Uterus (tissue), 4 donors: ENCODE results near the gene TMEM89. TPM values are rescaled to one million over a fixed set of nuclear protein-coding genes. Genes with fewer than 3 reads are reported as not detected.

Experiments used
- DNase-seq, 2 donors: peaks; one replicate each; pipeline ENCODE4 v3.0.0-alpha.2; 2019 to 2020
- H3K27ac ChIP-seq, 2 donors: fragments of 200-600 bp; sonication (generic); 1 replicate in 1 of 2; 2 replicates in 1 of 2; pipeline ENCODE4 v1.5.1; 2016 to 2018
- H3K27me3 ChIP-seq, 2 donors: fragments of 200-600 bp; sonication (generic); one replicate each; pipeline ENCODE4 v1.5.1; 2018 to 2019; ENCODE audit warnings: control low read depth in 1 of 2
- H3K36me3 ChIP-seq, 2 donors: fragments of 200-600 bp; sonication (generic); one replicate each; pipeline ENCODE4 v1.5.1; 2019; ENCODE audit warnings: control low read depth in 1 of 2
- H3K4me1 ChIP-seq, 2 donors: fragments of 200-600 bp; sonication (generic); one replicate each; pipeline ENCODE4 v1.5.1; 2018 to 2019; ENCODE audit warnings: control low read depth in 1 of 2
- H3K4me3 ChIP-seq, 2 donors: fragments of 200-600 bp; sonication (generic); 1 replicate in 1 of 2; 2 replicates in 1 of 2; pipeline ENCODE4 v1.5.1; 2018 to 2019; ENCODE audit warnings: mild to moderate bottlenecking in 1 of 2
- H3K9me3 ChIP-seq, 2 donors: fragments of 200-600 bp; sonication (generic); one replicate each; pipeline ENCODE4 v1.5.1; 2019; ENCODE audit warnings: control low read depth in 1 of 2
- POLR2A ChIP-seq, 2 donors: fragments of 450-650 bp; IDR thresholded peaks; one replicate each; pipeline ENCODE4 v1.6.1; 2016; ENCODE audit warnings: antibody characterized with exemption in 2 of 2, mild to moderate bottlenecking in 1 of 2, moderate library complexity in 1 of 2
- intact Hi-C: fragments of 100-400 bp; cut with DNase I; formaldehyde crosslinking; loops from one replicate; pipeline ENCODE4 v1.15.1; 2023; ENCODE audit warnings: low total_unique reads
- total RNA-seq, 4 donors: library from RNA; depleted of rRNA in 3 of 4; stranded (reverse); fragments of >200 nt in 3 of 4; gene quantifications; one replicate each; pipeline versions ENCODE4 v1.1.0 to v1.2.4, GENCODE V29; 2014 to 2023
- TF ChIP-seq, protein P1 (sequence below), 4 experiments: fragments of 200-600 bp in 2 of 4; fragments of 450-650 bp in 2 of 4; sonication (generic) in 2 of 4; IDR thresholded peaks; one replicate each; pipeline ENCODE4 v1.5.1; 2016 to 2019; ENCODE audit warnings: antibody characterized with exemption in 4 of 4, mild to moderate bottlenecking in 2 of 4, moderate library complexity in 1 of 4
- donor health status: DM: yes; HTN: yes; CAD: no.

The TMEM89 gene
- total RNA-seq, 4 donors from 2014 or later, result not detected

DNA sequence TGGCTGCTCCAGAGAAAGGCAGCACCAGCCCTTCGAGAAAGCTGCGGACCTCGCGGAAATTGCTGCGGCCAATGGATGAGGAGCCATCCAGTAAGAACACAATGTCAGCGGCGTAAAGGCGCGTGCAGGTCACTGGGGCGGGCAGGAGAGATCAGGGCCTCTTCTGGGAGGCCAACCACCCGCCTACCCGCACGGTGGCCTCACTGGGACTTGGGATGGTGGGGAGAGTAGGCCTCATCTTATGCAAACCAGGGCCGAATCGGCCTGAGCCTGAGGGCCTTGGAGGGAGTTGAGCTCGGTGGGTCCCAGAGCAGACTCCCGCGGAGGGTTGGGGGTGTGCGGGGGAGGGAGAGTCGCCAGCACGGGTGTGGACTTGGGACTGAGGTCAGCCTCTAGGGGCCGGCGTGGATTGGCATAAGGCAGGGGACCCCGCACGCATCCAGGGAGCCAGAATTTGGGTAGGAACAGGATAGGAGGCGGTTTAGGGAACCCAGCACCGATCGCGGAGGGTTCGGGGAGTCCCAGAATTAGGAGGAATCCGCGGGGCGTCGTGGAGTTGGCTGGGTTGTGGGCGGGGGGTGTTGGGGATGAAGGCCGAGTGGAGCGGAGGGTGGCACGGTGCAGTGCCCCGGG lies 27.0 kb downstream of the TMEM89 start:
- TF ChIP-seq POLR2A (IDR thresholded peaks at IDR 0.05), result no peak
- TF ChIP-seq, protein P1, sequence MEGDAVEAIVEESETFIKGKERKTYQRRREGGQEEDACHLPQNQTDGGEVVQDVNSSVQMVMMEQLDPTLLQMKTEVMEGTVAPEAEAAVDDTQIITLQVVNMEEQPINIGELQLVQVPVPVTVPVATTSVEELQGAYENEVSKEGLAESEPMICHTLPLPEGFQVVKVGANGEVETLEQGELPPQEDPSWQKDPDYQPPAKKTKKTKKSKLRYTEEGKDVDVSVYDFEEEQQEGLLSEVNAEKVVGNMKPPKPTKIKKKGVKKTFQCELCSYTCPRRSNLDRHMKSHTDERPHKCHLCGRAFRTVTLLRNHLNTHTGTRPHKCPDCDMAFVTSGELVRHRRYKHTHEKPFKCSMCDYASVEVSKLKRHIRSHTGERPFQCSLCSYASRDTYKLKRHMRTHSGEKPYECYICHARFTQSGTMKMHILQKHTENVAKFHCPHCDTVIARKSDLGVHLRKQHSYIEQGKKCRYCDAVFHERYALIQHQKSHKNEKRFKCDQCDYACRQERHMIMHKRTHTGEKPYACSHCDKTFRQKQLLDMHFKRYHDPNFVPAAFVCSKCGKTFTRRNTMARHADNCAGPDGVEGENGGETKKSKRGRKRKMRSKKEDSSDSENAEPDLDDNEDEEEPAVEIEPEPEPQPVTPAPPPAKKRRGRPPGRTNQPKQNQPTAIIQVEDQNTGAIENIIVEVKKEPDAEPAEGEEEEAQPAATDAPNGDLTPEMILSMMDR (IDR thresholded peaks at IDR 0.05), result no peak
- DNase-seq, result no peak
- H3K4me3 ChIP-seq, result peak overlapping the region; percentile 29 to 49
- H3K4me1 ChIP-seq, result peaks cover 6 to 32% of the 10 kb centered on the region in 2 donors
- no peaks in the 10 kb centered on the region for H3K36me3 ChIP-seq
- peak overlapping the region; percentile 81 to 98 for H3K27ac ChIP-seq
- H3K9me3 ChIP-seq, result no peaks in the 10 kb centered on the region
- intact Hi-C loops, result no loop called here
- H3K27me3 ChIP-seq, result no peaks in the 10 kb centered on the region

DNA sequence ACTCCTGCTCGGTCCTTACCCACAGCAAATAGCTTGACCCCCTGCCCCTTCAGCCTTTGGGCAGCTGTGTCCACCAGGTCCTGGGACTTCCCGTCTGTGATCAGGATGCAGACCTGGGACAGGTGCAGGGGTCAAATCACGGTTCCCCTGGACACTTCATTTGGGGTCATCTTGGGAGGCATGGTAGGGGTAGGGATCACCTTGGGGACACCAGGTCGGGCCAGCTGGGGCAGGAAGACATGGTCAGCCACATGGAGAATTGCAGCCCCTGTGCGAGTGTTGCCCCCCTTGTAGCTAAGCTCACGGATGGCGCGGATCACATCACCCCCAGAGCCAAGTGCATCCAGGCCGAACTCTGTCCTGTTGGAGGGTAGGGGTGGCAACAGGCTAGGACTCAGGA lies 28.2 kb downstream of the TMEM89 start:
- TF ChIP-seq, protein P1 (IDR thresholded peaks at IDR 0.05), result no peak
- no peak for TF ChIP-seq POLR2A (IDR thresholded peaks at IDR 0.05)
- no peaks in the 10 kb centered on the region for H3K36me3 ChIP-seq
- no peaks in the 10 kb centered on the region for H3K9me3 ChIP-seq
- H3K27me3 ChIP-seq, result no peaks in the 10 kb centered on the region
- intact Hi-C loops, result no loop called here
- H3K4me1 ChIP-seq, result peaks cover 0 to 24% of the 10 kb centered on the region in 2 donors
- no peak overlapping the region for H3K4me3 ChIP-seq
- no peak overlapping the region for H3K27ac ChIP-seq
- no peak for DNase-seq

DNA sequence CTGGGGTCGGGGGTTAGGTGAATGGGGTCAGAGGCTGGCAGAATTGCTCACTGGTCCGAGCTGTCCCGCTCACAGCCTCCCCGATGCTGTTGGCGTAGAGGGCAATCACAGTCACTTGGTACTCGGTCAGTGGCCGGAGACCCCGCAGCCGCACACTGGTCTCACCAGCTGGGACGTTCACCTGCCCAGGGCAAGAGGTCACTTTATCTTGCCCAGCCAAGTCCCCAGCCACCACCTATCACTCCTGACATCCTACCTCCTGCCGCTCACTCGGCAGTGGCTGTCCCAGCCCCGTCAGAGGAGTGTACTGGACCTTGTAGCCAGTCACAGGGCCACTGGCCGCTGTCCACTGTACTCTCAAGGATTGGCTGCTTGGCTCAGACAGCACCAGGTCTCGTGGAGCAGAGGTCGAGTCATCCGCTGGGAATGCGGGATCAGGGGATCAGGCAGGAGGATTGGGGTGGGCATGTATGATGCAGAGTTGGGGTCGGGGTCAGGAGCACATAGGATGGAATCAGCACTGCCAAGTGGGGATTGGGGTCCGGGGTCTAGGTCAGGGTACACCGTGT lies 29.0 kb downstream of the TMEM89 start:
- H3K36me3 ChIP-seq, result no peaks in the 10 kb centered on the region
- peaks cover 0 to 19% of the 10 kb centered on the region in 2 donors for H3K4me1 ChIP-seq
- no peak overlapping the region for H3K4me3 ChIP-seq
- no peaks in the 10 kb centered on the region for H3K9me3 ChIP-seq
- no peaks in the 10 kb centered on the region for H3K27me3 ChIP-seq
- no peak for TF ChIP-seq POLR2A (IDR thresholded peaks at IDR 0.05)
- TF ChIP-seq, protein P1 (IDR thresholded peaks at IDR 0.05), result no peak
- DNase-seq, result no peak
- no peak overlapping the region for H3K27ac ChIP-seq
- intact Hi-C loops, result no loop called here

DNA sequence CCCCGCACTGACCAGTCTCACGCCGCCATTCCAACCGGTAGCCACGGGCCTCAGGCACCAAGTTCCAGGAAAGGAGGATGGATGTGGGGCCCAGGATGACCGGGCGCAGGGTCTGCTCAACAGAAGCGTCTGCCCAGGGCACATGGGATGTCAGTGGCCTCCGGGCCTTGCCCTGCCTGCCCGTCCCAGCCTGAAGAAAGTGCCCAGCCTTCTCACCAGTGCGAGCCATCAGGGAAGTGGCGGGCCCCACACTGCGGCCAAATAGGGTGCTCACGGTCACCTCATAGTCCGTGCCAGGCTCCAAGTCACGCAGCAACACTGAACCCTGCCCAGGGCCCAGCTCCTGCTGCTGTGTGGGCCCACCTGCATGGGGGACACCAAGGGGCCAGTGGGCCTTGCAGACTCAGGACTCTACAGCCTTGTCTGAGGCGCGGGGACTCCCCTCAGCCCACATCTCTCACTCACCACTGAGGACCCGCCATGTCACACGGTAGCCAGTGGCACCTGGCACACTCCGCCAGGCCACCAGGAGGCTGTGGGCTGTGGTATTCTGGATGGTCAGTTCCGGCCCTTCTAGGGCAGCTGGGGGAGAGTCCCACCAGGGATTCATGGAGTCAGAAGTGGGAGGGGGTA lies 29.6 kb downstream of the TMEM89 start:
- DNase-seq, result no peak
- H3K27me3 ChIP-seq, result no peaks in the 10 kb centered on the region
- no peaks in the 10 kb centered on the region for H3K9me3 ChIP-seq
- H3K36me3 ChIP-seq, result no peaks in the 10 kb centered on the region
- no peak overlapping the region for H3K4me3 ChIP-seq
- intact Hi-C loops, result no loop called here
- no peak overlapping the region for H3K27ac ChIP-seq
- no peak for TF ChIP-seq POLR2A (IDR thresholded peaks at IDR 0.05)
- TF ChIP-seq, protein P1 (IDR thresholded peaks at IDR 0.05), result no peak
- peaks cover 0 to 15% of the 10 kb centered on the region in 2 donors for H3K4me1 ChIP-seq

DNA sequence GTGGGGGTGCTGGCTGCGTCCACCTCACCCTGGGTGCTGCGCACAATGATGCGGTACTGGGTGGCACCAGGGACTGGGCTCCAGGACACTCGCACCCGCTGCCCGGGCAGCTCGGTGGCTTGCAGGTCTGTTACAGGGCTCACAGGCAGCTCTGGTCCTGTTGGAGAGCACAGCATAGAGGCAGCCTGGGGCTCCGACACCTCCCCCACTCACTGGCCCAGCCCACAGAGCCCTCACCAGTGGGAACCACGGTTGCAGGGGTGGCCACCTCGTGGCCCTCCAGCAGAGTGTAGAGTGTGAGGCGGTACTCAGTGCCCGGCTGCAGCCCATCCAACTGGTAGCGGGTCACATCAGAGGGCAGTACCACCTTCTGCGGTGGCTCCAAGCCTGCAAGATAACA lies 30.1 kb downstream of the TMEM89 start:
- Histone ChIP-seq H3K36me3 (no peaks in the 10 kb centered on the region), H3K4me1 (peaks cover 0 to 15% of the 10 kb centered on the region in 2 donors), H3K9me3 (no peaks in the 10 kb centered on the region), H3K4me3 (no peak overlapping the region), H3K27me3 (no peaks in the 10 kb centered on the region), H3K27ac (no peak overlapping the region)
- no peak for TF ChIP-seq POLR2A (IDR thresholded peaks at IDR 0.05)
- TF ChIP-seq, protein P1 (IDR thresholded peaks at IDR 0.05), result no peak
- intact Hi-C loops, result no loop called here
- no peak for DNase-seq
